ENCODE measurements around the gene SBK2. TPM values are rescaled to one million over a fixed set of nuclear protein-coding genes. Genes with fewer than 3 reads are reported as not detected.
"Not testable (repeated sequence)": the region's sequence is repeated elsewhere in the genome, so short reads cannot be mapped to it uniquely, and the experiment has no call there.

SBK2 gene
- total and polyA plus RNA-seq, 9 of the 15 experiments (the other 6 are each of a cell fraction or from before 2014, with no cell fraction given): not detected

GRCh38 chr19:55576746-55577145, 39.8 kb upstream of the SBK2 start (continued):
- TF ChIP-seq, protein P1, sequence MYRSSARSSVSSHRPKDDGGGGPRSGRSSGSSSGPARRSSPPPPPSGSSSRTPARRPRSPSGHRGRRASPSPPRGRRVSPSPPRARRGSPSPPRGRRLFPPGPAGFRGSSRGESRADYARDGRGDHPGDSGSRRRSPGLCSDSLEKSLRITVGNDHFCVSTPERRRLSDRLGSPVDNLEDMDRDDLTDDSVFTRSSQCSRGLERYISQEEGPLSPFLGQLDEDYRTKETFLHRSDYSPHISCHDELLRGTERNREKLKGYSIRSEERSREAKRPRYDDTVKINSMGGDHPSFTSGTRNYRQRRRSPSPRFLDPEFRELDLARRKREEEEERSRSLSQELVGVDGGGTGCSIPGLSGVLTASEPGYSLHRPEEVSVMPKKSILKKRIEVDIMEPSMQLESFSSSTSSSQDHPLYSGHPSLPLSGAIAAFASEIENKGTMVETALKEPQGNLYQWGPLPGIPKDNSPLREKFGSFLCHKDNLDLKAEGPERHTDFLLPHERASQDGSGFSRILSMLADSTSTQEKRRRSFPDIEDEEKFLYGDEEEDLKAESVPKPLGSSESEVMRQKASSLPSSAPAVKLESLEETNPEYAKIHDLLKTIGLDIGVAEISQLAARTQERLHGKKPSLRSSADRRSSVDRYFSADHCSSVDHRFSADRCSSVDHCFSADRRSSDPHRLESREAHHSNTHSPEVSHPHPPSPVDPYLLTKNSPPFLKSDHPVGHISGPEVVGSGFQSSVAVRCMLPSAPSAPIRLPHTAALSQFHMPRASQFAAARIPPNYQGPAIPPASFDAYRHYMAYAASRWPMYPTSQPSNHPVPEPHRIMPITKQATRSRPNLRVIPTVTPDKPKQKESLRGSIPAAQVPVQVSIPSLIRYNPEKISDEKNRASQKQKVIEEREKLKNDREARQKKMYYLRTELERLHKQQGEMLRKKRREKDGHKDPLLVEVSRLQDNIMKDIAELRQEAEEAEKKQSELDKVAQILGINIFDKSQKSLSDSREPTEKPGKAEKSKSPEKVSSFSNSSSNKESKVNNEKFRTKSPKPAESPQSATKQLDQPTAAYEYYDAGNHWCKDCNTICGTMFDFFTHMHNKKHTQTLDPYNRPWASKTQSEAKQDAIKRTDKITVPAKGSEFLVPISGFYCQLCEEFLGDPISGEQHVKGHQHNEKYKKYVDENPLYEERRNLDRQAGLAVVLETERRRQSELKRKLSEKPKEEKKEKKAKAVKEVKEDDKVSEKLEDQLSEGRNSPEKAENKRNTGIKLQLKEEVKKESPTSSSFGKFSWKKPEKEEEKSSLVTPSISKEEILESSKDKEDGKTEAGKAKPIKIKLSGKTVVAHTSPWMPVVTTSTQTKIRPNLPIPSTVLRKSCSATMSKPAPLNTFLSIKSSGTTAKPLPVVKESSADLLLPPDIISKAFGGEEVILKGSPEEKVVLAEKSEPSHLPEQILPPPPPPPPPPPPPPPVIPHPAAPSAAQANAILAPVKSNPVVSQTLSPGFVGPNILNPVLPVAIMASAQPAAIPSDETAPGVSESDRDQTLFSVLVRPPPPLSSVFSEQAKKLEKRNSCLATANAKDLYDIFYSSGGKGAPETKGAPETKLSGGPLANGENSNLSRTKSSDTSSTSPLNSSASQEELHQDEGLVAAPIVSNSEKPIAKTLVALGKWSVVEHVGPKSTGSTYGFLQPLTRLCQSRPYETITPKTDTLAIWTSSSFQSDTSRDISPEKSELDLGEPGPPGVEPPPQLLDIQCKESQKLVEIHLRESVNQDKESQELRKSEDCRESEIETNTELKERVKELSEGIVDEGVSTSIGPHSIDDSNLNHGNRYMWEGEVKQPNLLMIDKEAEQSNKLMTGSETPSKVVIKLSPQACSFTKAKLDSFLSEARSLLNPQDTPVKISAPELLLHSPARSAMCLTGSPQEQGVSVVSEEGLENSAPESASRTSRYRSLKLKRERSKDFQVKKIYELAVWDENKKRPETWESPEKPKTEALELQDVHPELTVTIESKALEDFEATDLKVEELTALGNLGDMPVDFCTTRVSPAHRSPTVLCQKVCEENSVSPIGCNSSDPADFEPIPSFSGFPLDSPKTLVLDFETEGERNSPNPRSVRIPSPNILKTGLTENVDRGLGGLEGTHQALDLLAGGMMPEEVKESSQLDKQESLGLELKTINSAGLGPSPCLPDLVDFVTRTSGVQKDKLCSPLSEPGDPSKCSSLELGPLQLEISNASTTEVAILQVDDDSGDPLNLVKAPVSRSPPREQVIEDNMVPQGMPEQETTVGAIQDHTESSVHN (IDR thresholded peaks at IDR 0.05; ENCODE audit: borderline replicate concordance in 1 of 2, low read depth in 1 of 2): no peak
- TF ChIP-seq ZKSCAN8 (CRISPR knock-in tag; IDR thresholded peaks at IDR 0.05): no peak
- TF ChIP-seq RBM34 (IDR thresholded peaks at IDR 0.05; ENCODE audit: borderline replicate concordance, insufficient read depth, low read length): no peak
- TF ChIP-seq SIN3A (IDR thresholded peaks at IDR 0.05; ENCODE audit: borderline replicate concordance in 2 of 2, control insufficient read depth in 1 of 2, low read depth in 2 of 2, low read length in 2 of 2): no peak
- TF ChIP-seq ZNF12 (CRISPR knock-in tag; IDR thresholded peaks at IDR 0.05): no peak
- no peak for TF ChIP-seq TGIF2 (CRISPR knock-in tag; IDR thresholded peaks at IDR 0.05)
- TF ChIP-seq ILF3 (IDR thresholded peaks at IDR 0.05; ENCODE audit: borderline replicate concordance): no peak
- TF ChIP-seq ZNF76 (CRISPR knock-in tag; IDR thresholded peaks at IDR 0.05; ENCODE audit: borderline replicate concordance): no peak

- FAIRE-seq; H3K79me2 ChIP-seq (ENCODE audit: control insufficient read depth, insufficient read depth, low read length); H4K20me1 ChIP-seq (replicated peaks; ENCODE audit: control insufficient read depth, insufficient read depth, low read length); ATAC-seq; H3K27ac ChIP-seq (ENCODE audit: extremely low read depth, low read depth, low read length); H3K4me1 ChIP-seq (replicated peaks in 1 of 2; ENCODE audit: control insufficient read depth in 2 of 2, insufficient read depth in 2 of 2, low read length in 2 of 2); BruUV-seq (replicated peaks); H3K9ac ChIP-seq (ENCODE audit: insufficient read depth in 1 of 2, low read depth in 2 of 2, low read length in 2 of 2); CTCF ChIA-PET (ENCODE audit: low intra/inter-chr PET ratio); H2AFZ ChIP-seq (ENCODE audit: low read depth, low read length); H3K4me3 ChIP-seq; H3K4me2 ChIP-seq (ENCODE audit: insufficient read depth, low read length); H3K27me3 ChIP-seq (ENCODE audit: control insufficient read depth in 2 of 2, insufficient read depth in 2 of 2, low read length in 2 of 2); intact Hi-C loops (cut with micrococcal nuclease); H3K9me3 ChIP-seq (replicated peaks; ENCODE audit: control insufficient read depth, insufficient read depth, low read depth, low read length); H3K9me1 ChIP-seq (ENCODE audit: control insufficient read depth, insufficient read depth, low read length); DNase-seq (ENCODE audit: extremely low read depth in 1 of 4, low spot score in 3 of 4); in situ Hi-C loops (cut with MboI): not testable (repeated sequence)
- 70% methylated on average over 6 of the region's 6 CpGs for WGBS (ENCODE audit: insufficient coverage, low coverage, missing lambda C conversion rate)
- peaks cover 12% of the 10 kb centered on the region; the same call in 2 of the 3 replicates for H3K36me3 ChIP-seq (ENCODE audit: control insufficient read depth, insufficient read depth, low read length)
- POLR2A ChIA-PET: interaction anchor here (0.7 to 1.3 kb wide), 4 partner anchors 21 to 56 kb away, joined by 3 to 4 read pairs (median 4); partner anchors contain the start of gene FIZ1
Measured at GRCh38 chr19:55573929-55574328, 37.0 kb upstream of the SBK2 start.
